GM12878 (cell line): ENCODE measurements around the gene JTB. TPM values are rescaled to one million over a fixed set of nuclear protein-coding genes. Genes with fewer than 3 reads are reported as not detected.
A peak's percentile ranks its signal among the peaks of the same experiment; 100 is the strongest.

ENCODE experiments used
- CEBPZ ChIP-seq: fragments of 150-350 bp; IDR thresholded peaks from 2 replicates; pipeline ENCODE4 v1.6.1; 2016; ENCODE audit warnings: low read depth, low read length
- E2F8 ChIP-seq: fragments of 450-650 bp; IDR thresholded peaks from 2 replicates; pipeline ENCODE4 v1.6.1; 2018; ENCODE audit warnings: mild to moderate bottlenecking, low read depth, moderate library complexity; ENCODE audit not compliant: partially characterized antibody
- ETV6 ChIP-seq, 2 experiments: fragments of 450-650 bp in 1 of 2; IDR thresholded peaks in 1 of 2; conservative IDR thresholded peaks in 1 of 2; 2 replicates each; pipeline ENCODE4 v1.6.1; 2014; ENCODE audit warnings: antibody characterized with exemption in 1 of 2, borderline replicate concordance in 1 of 2, low read depth in 1 of 2, mild to moderate bottlenecking in 1 of 2, moderate library complexity in 1 of 2
- FOS ChIP-seq: IDR thresholded peaks from 3 replicates; pipeline ENCODE4 v1.6.1; 2011; ENCODE audit warnings: borderline replicate concordance; ENCODE audit not compliant: insufficient read length; ENCODE audit errors: extremely low read depth
- FOXK2 ChIP-seq: fragments of 450-650 bp; IDR thresholded peaks from 2 replicates; pipeline ENCODE4 v1.6.1; 2017; ENCODE audit warnings: mild to moderate bottlenecking, moderate library complexity
- GATAD2B ChIP-seq: fragments of 450-650 bp; conservative IDR thresholded peaks from 2 replicates; pipeline ENCODE4 v1.6.1; 2017; ENCODE audit warnings: low read depth, mild to moderate bottlenecking, moderate library complexity
- MTA3 ChIP-seq: IDR thresholded peaks from 2 replicates; pipeline ENCODE4 v1.6.1; 2012; ENCODE audit warnings: low read length, inconsistent platforms, borderline replicate concordance
- NFIC ChIP-seq: IDR thresholded peaks from 2 replicates; pipeline ENCODE4 v1.6.1; 2012; ENCODE audit warnings: low read depth, mild to moderate bottlenecking, inconsistent platforms, low read length, moderate library complexity
- NFXL1 ChIP-seq: fragments of 450-650 bp; IDR thresholded peaks from 2 replicates; pipeline ENCODE4 v1.6.1; 2017; ENCODE audit warnings: antibody characterized with exemption, mild to moderate bottlenecking, borderline replicate concordance
- NKRF ChIP-seq: fragments of 450-650 bp; conservative IDR thresholded peaks from 2 replicates; pipeline ENCODE4 v1.6.1; 2017; ENCODE audit warnings: mild to moderate bottlenecking, moderate library complexity
- POLR2AphosphoS2 ChIP-seq: IDR thresholded peaks from 2 replicates; pipeline ENCODE4 v1.6.1; 2011; ENCODE audit warnings: low read depth, mild to moderate bottlenecking, low read length, improper control_type of control experiment, moderate library complexity
- RAD21 ChIP-seq: IDR thresholded peaks from 2 replicates; pipeline ENCODE4 v1.6.1; 2011; ENCODE audit warnings: mild to moderate bottlenecking, low read depth, low read length, moderate library complexity; ENCODE audit not compliant: insufficient read depth
- RFX5 ChIP-seq: IDR thresholded peaks from 2 replicates; pipeline ENCODE4 v1.6.1; 2011; ENCODE audit warnings: low read depth, low read length, improper control_type of control experiment
- SIN3A ChIP-seq: IDR thresholded peaks from 2 replicates; pipeline ENCODE4 v1.6.1; 2012; ENCODE audit warnings: low read depth, low read length, improper control_type of control experiment
- ZNF687 ChIP-seq: fragments of 450-650 bp; IDR thresholded peaks from 2 replicates; pipeline ENCODE4 v1.6.1; 2017; ENCODE audit warnings: mild to moderate bottlenecking, moderate library complexity
- polyA plus RNA-seq, 11 experiments: library from polyadenylated mRNA; depleted of rRNA in 4 of 11; unstranded in 6 of 11; stranded (reverse) in 5 of 11; fragments of >200 nt; fragmentation: Nextera tagmentation in 4 of 11; fragmentation: Illumina TruSeq in 1 of 11; extraction: Ambion mirVana in 4 of 11; extraction: Trizol in 1 of 11; gene quantifications; 1 replicate in 1 of 11; 2 replicates in 10 of 11; pipeline versions ENCODE4 v1.2.1 to v1.2.3, GENCODE V29; 2011 to 2016; ENCODE audit warnings: inconsistent platforms in 2 of 11, missing spikeins in 2 of 11, low read depth in 1 of 11
- total RNA-seq, 4 experiments: library from RNA; depleted of rRNA in 3 of 4; stranded (reverse); fragments of >200 nt in 3 of 4; fragmentation: Illumina TruSeq in 1 of 4; extraction: Trizol in 1 of 4; gene quantifications; 2 replicates each; pipeline versions ENCODE4 v1.2.1 to v1.2.3, GENCODE V29; 2013 to 2021

The JTB gene
- total and polyA plus RNA-seq, 10 of the 15 experiments (the other 5 are each of a cell fraction or from before 2014, with no cell fraction given), result 25.0 to 298 (median 155) TPM

- peak; percentile 95 for TF ChIP-seq NKRF
- peak; percentile 72; the same call in 1 of the 2 replicates for TF ChIP-seq RFX5
- peak; percentile 92; the same call in 1 of the 2 replicates for TF ChIP-seq GATAD2B
- no peak for TF ChIP-seq NFIC
- TF ChIP-seq FOS, result peak; percentile 85
- TF ChIP-seq SIN3A, result peak; percentile 87
- TF ChIP-seq MTA3, result no peak
- TF ChIP-seq POLR2AphosphoS2, result no peak; the same call in 1 of the 2 replicates
- peak; percentile 29 for TF ChIP-seq E2F8
- no peak for TF ChIP-seq NFXL1
- peak; percentile 72; the same call in 1 of the 2 replicates for TF ChIP-seq ZNF687
- TF ChIP-seq FOXK2, result peak; percentile 87
- TF ChIP-seq RAD21, result peak; percentile 26; the same call in 1 of the 2 replicates
- TF ChIP-seq ETV6 (conservative IDR thresholded peaks at IDR 0.05 in 1 of 2, IDR thresholded peaks at IDR 0.05 in 1 of 2; ENCODE audit: borderline replicate concordance in 1 of 2, low read depth in 1 of 2), result no peak
- TF ChIP-seq CEBPZ, result 0 out of 2 replicates have a peak, but pooled peaks have one; percentile 20
These were observed 10.1 kb downstream of the JTB start, which contains the start of gene CREB3L4 (continued) for GRCh38 chr1:153967107-153967999.
